Bronchial epithelial cell (primary cell): Measurements from ENCODE around the gene DNAH12. TPM values are rescaled to one million over a fixed set of nuclear protein-coding genes. Genes with fewer than 3 reads are reported as not detected.

Source experiments
- DNase-seq: peaks from one replicate; pipeline ENCODE4 v3.0.0-alpha.2; 2010; ENCODE audit warnings: low read depth
- FAIRE-seq: peaks from 2 replicates; lab custom pipeline; 2011; peaks lifted over from hg19 to GRCh38; lab: Jason Lieb, UNC
- H3K27me3 ChIP-seq: 2 replicates; pipeline ENCODE4 v1.5.1; 2011; ENCODE audit warnings: low read length; ENCODE audit not compliant: control insufficient read depth, insufficient read depth
- H3K36me3 ChIP-seq: 2 replicates; pipeline ENCODE4 v1.5.1; 2011; ENCODE audit warnings: low read length; ENCODE audit not compliant: control insufficient read depth, insufficient read depth
- H3K4me3 ChIP-seq: 2 replicates; pipeline ENCODE4 v1.5.1; 2011; ENCODE audit warnings: mild to moderate bottlenecking, low read depth, low read length, control low read depth
- total RNA-seq: library from RNA; depleted of rRNA; stranded (reverse); fragments of >200 nt; gene quantifications from 2 replicates; pipeline ENCODE4 v1.2.1, GENCODE V29; 2014
- TF ChIP-seq, protein P1 (sequence below): IDR thresholded peaks from 2 replicates; pipeline ENCODE4 v1.5.1; 2011; ENCODE audit warnings: mild to moderate bottlenecking, moderate library complexity, low read length, control low read depth, inconsistent platforms; ENCODE audit not compliant: insufficient read depth, severe bottlenecking

Gene DNAH12
- total RNA-seq, 1 donor from 2014 or later: under 0.01 TPM

DNA sequence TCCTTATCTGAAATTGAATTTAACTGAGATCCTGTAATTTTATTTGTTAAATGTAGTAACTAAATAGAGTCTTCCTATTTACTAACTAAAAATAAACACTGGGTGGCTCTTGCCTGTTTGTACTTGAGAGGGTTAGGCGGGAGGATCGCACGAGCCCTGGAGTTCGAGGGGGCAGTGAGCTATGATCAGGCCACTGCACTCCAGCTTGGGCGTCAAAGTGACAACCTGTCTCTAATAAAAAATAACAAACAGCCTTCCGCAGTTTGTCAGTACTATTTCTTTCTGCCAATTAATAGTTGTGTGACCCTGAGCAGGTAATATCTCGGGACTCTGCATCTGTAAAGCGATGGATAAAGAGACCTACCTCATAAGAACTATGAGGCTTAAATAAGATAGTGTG is 11.2 kb upstream of the DNAH12 start:
- no peaks in the 10 kb centered on the region for H3K36me3 ChIP-seq
- H3K27me3 ChIP-seq: no peaks in the 10 kb centered on the region
- TF ChIP-seq, protein P1, sequence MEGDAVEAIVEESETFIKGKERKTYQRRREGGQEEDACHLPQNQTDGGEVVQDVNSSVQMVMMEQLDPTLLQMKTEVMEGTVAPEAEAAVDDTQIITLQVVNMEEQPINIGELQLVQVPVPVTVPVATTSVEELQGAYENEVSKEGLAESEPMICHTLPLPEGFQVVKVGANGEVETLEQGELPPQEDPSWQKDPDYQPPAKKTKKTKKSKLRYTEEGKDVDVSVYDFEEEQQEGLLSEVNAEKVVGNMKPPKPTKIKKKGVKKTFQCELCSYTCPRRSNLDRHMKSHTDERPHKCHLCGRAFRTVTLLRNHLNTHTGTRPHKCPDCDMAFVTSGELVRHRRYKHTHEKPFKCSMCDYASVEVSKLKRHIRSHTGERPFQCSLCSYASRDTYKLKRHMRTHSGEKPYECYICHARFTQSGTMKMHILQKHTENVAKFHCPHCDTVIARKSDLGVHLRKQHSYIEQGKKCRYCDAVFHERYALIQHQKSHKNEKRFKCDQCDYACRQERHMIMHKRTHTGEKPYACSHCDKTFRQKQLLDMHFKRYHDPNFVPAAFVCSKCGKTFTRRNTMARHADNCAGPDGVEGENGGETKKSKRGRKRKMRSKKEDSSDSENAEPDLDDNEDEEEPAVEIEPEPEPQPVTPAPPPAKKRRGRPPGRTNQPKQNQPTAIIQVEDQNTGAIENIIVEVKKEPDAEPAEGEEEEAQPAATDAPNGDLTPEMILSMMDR: no peak
- no peak for FAIRE-seq
- no peak for DNase-seq
- peak overlapping the region; percentile 83 for H3K4me3 ChIP-seq

DNA sequence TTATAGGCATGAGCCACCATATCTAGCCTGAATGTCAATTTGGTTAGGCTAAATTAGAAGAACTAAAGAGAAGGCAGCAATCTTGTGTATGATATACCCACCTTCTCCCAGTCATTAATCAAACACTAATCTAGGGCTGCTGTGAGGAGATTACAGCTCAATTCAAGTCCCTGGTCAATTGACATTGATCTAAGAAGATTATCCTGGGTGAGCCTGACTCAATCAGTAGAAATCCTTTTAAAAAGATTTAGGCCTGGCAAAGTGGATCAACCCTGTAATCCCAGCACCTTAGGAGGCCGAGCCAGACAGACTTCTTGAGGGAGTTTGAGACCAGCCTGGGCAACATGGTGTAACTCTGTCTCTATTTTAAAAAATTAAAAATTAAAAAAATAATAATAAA is 2.5 kb upstream of the DNAH12 start:
- Histone ChIP-seq H3K27me3 (no peaks in the 10 kb centered on the region), H3K4me3 (no peak overlapping the region), H3K36me3 (no peaks in the 10 kb centered on the region)
- TF ChIP-seq, protein P1: no peak
- DNase-seq: no peak
- no peak for FAIRE-seq

DNA sequence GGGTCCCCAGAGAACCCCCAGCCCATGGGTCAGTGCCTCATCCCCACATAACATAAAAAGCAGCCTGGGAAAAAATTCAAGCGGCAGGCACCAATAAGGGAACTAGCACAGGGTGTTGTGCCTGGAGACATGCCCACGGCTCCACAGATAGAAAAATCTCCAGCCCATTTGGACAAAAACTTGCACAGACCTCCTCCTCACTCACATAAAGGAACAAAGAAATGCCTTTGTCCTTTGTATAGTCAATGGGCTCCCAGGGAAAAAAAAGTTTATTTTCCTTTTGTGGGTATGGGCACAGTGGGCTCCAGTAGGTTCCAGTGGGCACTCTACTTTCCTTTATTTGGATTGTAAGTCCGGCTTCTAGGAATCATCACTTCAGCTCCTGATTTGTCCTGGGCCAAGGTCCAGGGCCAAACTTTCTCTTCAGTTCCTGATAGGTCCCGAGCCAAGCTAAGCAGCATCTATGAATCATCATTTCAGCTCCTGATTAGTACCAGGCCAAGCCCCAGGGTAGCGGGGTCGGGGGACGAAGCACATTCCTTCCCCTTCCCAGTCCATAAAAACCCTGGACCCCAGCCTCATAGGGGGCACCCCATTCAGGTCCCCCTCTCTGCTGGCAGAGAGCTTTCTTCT is 1.6 kb upstream of the DNAH12 start:
- TF ChIP-seq, protein P1: no peak
- Histone ChIP-seq H3K36me3 (no peaks in the 10 kb centered on the region), H3K4me3 (no peak overlapping the region), H3K27me3 (no peaks in the 10 kb centered on the region)
- DNase-seq (no peak), FAIRE-seq (no peak)

DNA sequence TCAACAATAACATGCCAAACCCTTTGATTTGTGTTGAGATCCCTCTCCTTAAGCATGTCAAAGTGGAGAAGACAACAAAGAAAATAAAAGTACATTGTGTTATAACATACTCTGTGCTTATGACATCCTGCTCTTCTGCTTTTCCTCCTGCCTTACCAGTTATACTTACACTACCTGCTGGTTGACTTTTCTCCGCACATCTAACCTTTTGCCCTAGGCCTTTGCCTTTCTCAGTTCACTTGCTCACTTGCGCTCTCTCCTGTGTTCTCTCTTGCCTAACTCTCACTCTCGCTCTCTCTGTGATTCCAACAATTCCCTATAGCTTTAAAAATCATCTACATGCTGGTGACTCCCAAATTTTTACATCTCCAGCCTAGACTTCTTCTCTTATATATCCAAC is 5.7 kb downstream of the DNAH12 start:
- FAIRE-seq (no peak), DNase-seq (no peak)
- H3K36me3 ChIP-seq: no peaks in the 10 kb centered on the region
- no peak overlapping the region for H3K4me3 ChIP-seq
- TF ChIP-seq, protein P1: no peak
- H3K27me3 ChIP-seq: no peaks in the 10 kb centered on the region

DNA sequence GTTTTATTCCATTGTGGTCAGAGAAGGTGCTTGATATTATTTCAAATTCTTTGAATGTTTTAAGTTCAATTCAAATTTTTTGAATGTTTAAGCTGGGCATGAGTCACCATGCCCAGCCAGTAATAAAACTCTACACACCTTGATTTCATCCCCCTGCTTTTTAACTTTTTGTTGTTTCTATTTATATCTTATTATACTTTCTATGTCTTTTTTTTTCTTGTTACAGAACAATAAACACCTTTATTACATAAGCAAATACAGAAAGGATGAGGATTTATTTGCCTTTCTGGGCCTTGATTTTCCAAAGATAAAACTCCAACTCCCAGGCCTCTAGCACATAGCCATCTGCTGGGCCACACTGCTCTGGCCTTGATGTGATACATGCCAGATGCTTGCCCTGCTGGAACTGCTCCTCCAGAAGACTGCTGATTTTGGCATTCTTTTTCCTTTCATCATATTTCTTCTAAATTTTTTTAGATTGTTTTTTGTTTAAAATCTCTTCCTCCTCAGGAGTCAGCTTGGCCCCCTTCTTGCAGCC is 14.0 kb downstream of the DNAH12 start:
- H3K4me3 ChIP-seq: no peak overlapping the region
- no peak for DNase-seq
- FAIRE-seq: no peak
- no peaks in the 10 kb centered on the region for H3K36me3 ChIP-seq
- H3K27me3 ChIP-seq: no peaks in the 10 kb centered on the region
- TF ChIP-seq, protein P1: no peak
